Osteoblast (primary cell): ENCODE measurements around the gene WDR70. TPM values are rescaled to one million over a fixed set of nuclear protein-coding genes. Genes with fewer than 3 reads are reported as not detected.

ENCODE experiments used
- DNase-seq: peaks from one replicate; pipeline ENCODE4 v3.0.0; 2011; ENCODE audit warnings: low spot score, mixed read lengths; ENCODE audit not compliant: insufficient read length; ENCODE audit errors: missing footprints
- H2AFZ ChIP-seq: 2 replicates; pipeline ENCODE4 v1.6.0; 2011; ENCODE audit warnings: mild to moderate bottlenecking, low read length
- H3K27ac ChIP-seq: 2 replicates; pipeline ENCODE4 v1.5.1; 2011; ENCODE audit warnings: mild to moderate bottlenecking, low read depth, low read length, moderate library complexity
- H3K27me3 ChIP-seq: 2 replicates; pipeline ENCODE4 v1.6.0; 2012; ENCODE audit warnings: mild to moderate bottlenecking, control low read depth, inconsistent platforms, low read length, moderate library complexity; ENCODE audit not compliant: insufficient read depth
- H3K36me3 ChIP-seq: 2 replicates; pipeline ENCODE4 v1.5.1; 2011; ENCODE audit warnings: mild to moderate bottlenecking, low read length, control low read depth, moderate library complexity; ENCODE audit not compliant: insufficient read depth
- H3K4me1 ChIP-seq: 2 replicates; pipeline ENCODE4 v1.5.1; 2011; ENCODE audit warnings: mild to moderate bottlenecking, low read length, control low read depth, moderate library complexity; ENCODE audit not compliant: insufficient read depth
- H3K4me2 ChIP-seq: 2 replicates; pipeline ENCODE4 v1.6.0; 2011; ENCODE audit warnings: mild to moderate bottlenecking, low read length; ENCODE audit not compliant: insufficient read depth
- H3K4me3 ChIP-seq: fragments of 200-600 bp; sonication (generic); 3 replicates; pipeline ENCODE4 v1.5.1; 2012; ENCODE audit warnings: mild to moderate bottlenecking, low read length, inconsistent platforms; ENCODE audit not compliant: insufficient read depth
- H3K79me2 ChIP-seq: 2 replicates; pipeline ENCODE4 v1.6.0; 2012; ENCODE audit warnings: mild to moderate bottlenecking, low read length, control low read depth, inconsistent platforms; ENCODE audit not compliant: insufficient read depth
- H3K9me3 ChIP-seq: 2 replicates; pipeline ENCODE4 v1.5.1; 2011; ENCODE audit warnings: low read depth, low read length, control low read depth
- H4K20me1 ChIP-seq: 2 replicates; pipeline ENCODE4 v1.6.0; 2012; ENCODE audit warnings: mild to moderate bottlenecking, low read length, control low read depth; ENCODE audit not compliant: insufficient read depth
- CTCF ChIP-seq: IDR thresholded peaks from 2 replicates; pipeline ENCODE4 v1.5.1; 2011; ENCODE audit warnings: mild to moderate bottlenecking, low read depth, low read length, moderate library complexity; ENCODE audit errors: extremely low read depth
- total RNA-seq: library from RNA; depleted of rRNA; stranded (reverse); fragments of >200 nt; gene quantifications from 2 replicates; pipeline ENCODE4 v1.2.3, GENCODE V29; 2012

Gene WDR70
- total RNA-seq, 1 donor: 32.2 TPM

GRCh38 chr5:37712750-37713149 lies 333.6 kb downstream of the WDR70 start:
- no peak for DNase-seq
- no peak overlapping the region for H3K4me3 ChIP-seq
- H3K79me2 ChIP-seq: no peaks in the 10 kb centered on the region
- no peaks in the 10 kb centered on the region for H3K27me3 ChIP-seq
- no peak overlapping the region for H3K27ac ChIP-seq
- no peaks in the 10 kb centered on the region for H4K20me1 ChIP-seq
- no peak overlapping the region for H2AFZ ChIP-seq
- H3K36me3 ChIP-seq: no peaks in the 10 kb centered on the region
- no peak overlapping the region for H3K4me2 ChIP-seq
- peaks cover 27% of the 10 kb centered on the region for H3K4me1 ChIP-seq
- TF ChIP-seq CTCF: no peak
- no peaks in the 10 kb centered on the region for H3K9me3 ChIP-seq

GRCh38 chr5:37714756-37715155 lies 335.6 kb downstream of the WDR70 start:
- no peaks in the 10 kb centered on the region for H4K20me1 ChIP-seq
- no peaks in the 10 kb centered on the region for H3K79me2 ChIP-seq
- no peak overlapping the region for H3K4me2 ChIP-seq
- TF ChIP-seq CTCF: no peak
- H3K9me3 ChIP-seq: no peaks in the 10 kb centered on the region
- H3K4me1 ChIP-seq: peaks cover 36% of the 10 kb centered on the region
- no peaks in the 10 kb centered on the region for H3K27me3 ChIP-seq
- no peak overlapping the region for H3K4me3 ChIP-seq
- H3K36me3 ChIP-seq: no peaks in the 10 kb centered on the region
- no peak for DNase-seq
- H3K27ac ChIP-seq: no peak overlapping the region
- H2AFZ ChIP-seq: no peak overlapping the region

- Histone ChIP-seq H3K79me2 (no peaks in the 10 kb centered on the region), H3K4me2 (no peak overlapping the region), H2AFZ (no peak overlapping the region), H3K27ac (no peak overlapping the region), H4K20me1 (no peaks in the 10 kb centered on the region), H3K36me3 (no peaks in the 10 kb centered on the region), H3K27me3 (no peaks in the 10 kb centered on the region), H3K4me3 (no peak overlapping the region), H3K9me3 (no peaks in the 10 kb centered on the region), H3K4me1 (peaks cover 36% of the 10 kb centered on the region)
- TF ChIP-seq CTCF: no peak
- no peak for DNase-seq
These were observed 336.2 kb downstream of the WDR70 start for GRCh38 chr5:37715361-37715760.

- TF ChIP-seq CTCF: no peak
- H3K4me3 ChIP-seq: no peak overlapping the region
- H3K4me1 ChIP-seq: peaks cover 37% of the 10 kb centered on the region
- H2AFZ ChIP-seq: no peak overlapping the region
- H4K20me1 ChIP-seq: no peaks in the 10 kb centered on the region
- no peaks in the 10 kb centered on the region for H3K36me3 ChIP-seq
- H3K27me3 ChIP-seq: no peaks in the 10 kb centered on the region
- H3K4me2 ChIP-seq: no peak overlapping the region
- no peaks in the 10 kb centered on the region for H3K9me3 ChIP-seq
- no peak for DNase-seq
- no peaks in the 10 kb centered on the region for H3K79me2 ChIP-seq
- H3K27ac ChIP-seq: no peak overlapping the region
These were observed 336.9 kb downstream of the WDR70 start for GRCh38 chr5:37715992-37716391.
